Measurements from ENCODE around the gene HELZ2. TPM values are rescaled to one million over a fixed set of nuclear protein-coding genes. Genes with fewer than 3 reads are reported as not detected.
A peak's percentile ranks its signal among the peaks of the same experiment; 100 is the strongest.

HELZ2 gene
- total and polyA plus RNA-seq, 4 experiments from 2014 or later: 2.0 to 45.4 (median 23.0) TPM

GRCh38 chr20:63577317-63577894 lies 3.4 kb upstream of the HELZ2 start:
- ChIA-PET CTCF (ENCODE audit: partially characterized antibody) (interaction anchor here (1.0 to 1.5 kb wide), 4 partner anchors 26 to 65 kb away, joined by 3 to 5 read pairs (median 3); no protein-coding TSS in a partner anchor), POLR2A (ENCODE audit: partially characterized antibody) (no interaction called here)
- Mint-ChIP-seq H3K4me3 (no peak overlapping the region), H3K27ac (no peak overlapping the region), H3K36me3 (no peaks in the 10 kb centered on the region), H3K4me1 (peaks cover 1 to 13% (median 6%) of the 10 kb centered on the region in 4 donors), H3K27me3 (no peaks in the 10 kb centered on the region), H3K9me3 (no peaks in the 10 kb centered on the region)
- no peak overlapping the region for H3K27ac ChIP-seq (ENCODE audit: low read depth, low read length)
- H3K36me3 ChIP-seq (ENCODE audit: insufficient read depth, low read length): no peaks in the 10 kb centered on the region
- H3K27me3 ChIP-seq (ENCODE audit: insufficient read depth, low read length): no peaks in the 10 kb centered on the region
- H3K9me3 ChIP-seq (ENCODE audit: control insufficient read depth in 1 of 2, low read length in 2 of 2): no peaks in the 10 kb centered on the region
- peaks cover 21% of the 10 kb centered on the region for H3K4me1 ChIP-seq (ENCODE audit: insufficient read depth, low read length)
- DNase-seq: no peak
- no peak overlapping the region for H3K4me3 ChIP-seq (ENCODE audit: low read length in 2 of 2)
- intact Hi-C loops (cut with micrococcal nuclease): no loop called here

- CTCF ChIA-PET (ENCODE audit: partially characterized antibody): interaction anchor here (1.4 kb wide), 1 partner anchor 65 kb away, joined by 3 read pairs; no protein-coding TSS in a partner anchor
- DNase-seq: no peak
- H3K36me3 Mint-ChIP-seq: no peaks in the 10 kb centered on the region
- Histone ChIP-seq H3K4me1 (ENCODE audit: insufficient read depth, low read length) (peaks cover 21% of the 10 kb centered on the region), H3K4me3 (ENCODE audit: low read length in 2 of 2) (no peak overlapping the region), H3K27ac (ENCODE audit: low read depth, low read length) (no peak overlapping the region), H3K27me3 (ENCODE audit: insufficient read depth, low read length) (no peaks in the 10 kb centered on the region), H3K36me3 (ENCODE audit: insufficient read depth, low read length) (peaks cover 5% of the 10 kb centered on the region), H3K9me3 (ENCODE audit: control insufficient read depth in 1 of 2, low read length in 2 of 2) (no peaks in the 10 kb centered on the region)
- intact Hi-C loops (cut with micrococcal nuclease): no loop called here
- no peaks in the 10 kb centered on the region for H3K27me3 Mint-ChIP-seq
- peaks cover 1 to 13% (median 6%) of the 10 kb centered on the region in 4 donors for H3K4me1 Mint-ChIP-seq
- POLR2A ChIA-PET (ENCODE audit: partially characterized antibody): interaction anchor here (0.6 kb wide), 1 partner anchor 474 kb away, joined by 3 read pairs; no protein-coding TSS in a partner anchor
- H3K4me3 Mint-ChIP-seq: peak overlapping the region in 4 of 8 donors; percentile 46 to 70 (median 58)
- H3K9me3 Mint-ChIP-seq: no peaks in the 10 kb centered on the region
- H3K27ac Mint-ChIP-seq: peak overlapping the region in 3 of 7 donors; percentile 12 to 54 (median 25)
These were observed 2.3 kb upstream of the HELZ2 start for GRCh38 chr20:63576311-63576710.

- peak overlapping the region in 1 of 2 donors; percentile 47 for H3K4me3 ChIP-seq (ENCODE audit: low read length in 2 of 2)
- intact Hi-C loops (cut with micrococcal nuclease): loop anchor here (1.0 kb wide), 1 partner anchor 22 kb away; no protein-coding TSS in a partner anchor
- no peaks in the 10 kb centered on the region for H3K36me3 Mint-ChIP-seq
- peak overlapping the region in 1 of 7 donors; percentile 25 for H3K27ac Mint-ChIP-seq
- ChIA-PET CTCF (ENCODE audit: partially characterized antibody) (interaction anchor here (2.6 kb wide), 1 partner anchor 37 kb away, joined by 10 read pairs; the partner anchor contains the start of gene PTK6), POLR2A (ENCODE audit: partially characterized antibody) (interaction anchor here (0.9 to 2.4 kb wide), 6 partner anchors 55 to 177 kb away, joined by 3 to 8 read pairs (median 4); partner anchors contain the start of gene PPDPF)
- H3K4me3 Mint-ChIP-seq: peak overlapping the region; percentile 31 to 82 (median 70)
- peaks cover 5% of the 10 kb centered on the region for H3K36me3 ChIP-seq (ENCODE audit: insufficient read depth, low read length)
- no peaks in the 10 kb centered on the region for H3K27me3 ChIP-seq (ENCODE audit: insufficient read depth, low read length)
- no peak overlapping the region for H3K27ac ChIP-seq (ENCODE audit: low read depth, low read length)
- peak in 1 of 5 donors; percentile 31 for DNase-seq
- H3K4me1 Mint-ChIP-seq: peaks cover 0 to 4% (median under 1%) of the 10 kb centered on the region in 4 donors
- H3K9me3 ChIP-seq (ENCODE audit: control insufficient read depth in 1 of 2, low read length in 2 of 2): no peaks in the 10 kb centered on the region
- H3K4me1 ChIP-seq (ENCODE audit: insufficient read depth, low read length): peaks cover 17% of the 10 kb centered on the region
- no peaks in the 10 kb centered on the region for H3K27me3 Mint-ChIP-seq
- no peaks in the 10 kb centered on the region for H3K9me3 Mint-ChIP-seq
These were observed 1.0 kb upstream of the HELZ2 start for GRCh38 chr20:63574829-63575743.

- peaks cover 30% of the 10 kb centered on the region for H3K4me1 ChIP-seq (ENCODE audit: insufficient read depth, low read length)
- Mint-ChIP-seq H3K36me3 (no peaks in the 10 kb centered on the region), H3K4me1 (peaks cover 3 to 12% (median 8%) of the 10 kb centered on the region in 4 donors), H3K9me3 (no peaks in the 10 kb centered on the region), H3K27ac (peak overlapping the region in 5 of 7 donors; percentile 48 to 81 (median 74)), H3K27me3 (no peaks in the 10 kb centered on the region), H3K4me3 (peak overlapping the region; percentile 75 to 88 (median 82))
- no peaks in the 10 kb centered on the region for H3K27me3 ChIP-seq (ENCODE audit: insufficient read depth, low read length)
- POLR2A ChIA-PET (ENCODE audit: partially characterized antibody): interaction anchor here (0.6 to 2.4 kb wide), 14 partner anchors 18 to 400 kb away, joined by 3 to 9 read pairs (median 4); partner anchors contain the start of genes ARFRP1, PPDPF, RTEL1 and SLC2A4RG
- H3K4me3 ChIP-seq (ENCODE audit: low read length in 2 of 2): peak overlapping the region; percentile 65 to 84
- H3K27ac ChIP-seq (ENCODE audit: low read depth, low read length): peak overlapping the region; percentile 70
- H3K36me3 ChIP-seq (ENCODE audit: insufficient read depth, low read length): peaks cover 5% of the 10 kb centered on the region
- CTCF ChIA-PET (ENCODE audit: partially characterized antibody): interaction anchor here (0.7 to 2.6 kb wide), 3 partner anchors 36 to 85 kb away, joined by 3 to 10 read pairs (median 3); partner anchors contain the start of genes PTK6 and RTEL1
- intact Hi-C loops (cut with micrococcal nuclease): loop anchor here (1.0 kb wide), 1 partner anchor 20 kb away; no protein-coding TSS in a partner anchor
- H3K9me3 ChIP-seq (ENCODE audit: control insufficient read depth in 1 of 2, low read length in 2 of 2): no peaks in the 10 kb centered on the region
- DNase-seq: peak in 1 of 5 donors; percentile 37
These were observed 350 bp downstream of the HELZ2 start for GRCh38 chr20:63573647-63574131.

- H3K27me3 ChIP-seq (ENCODE audit: insufficient read depth, low read length): no peaks in the 10 kb centered on the region
- ChIA-PET POLR2A (ENCODE audit: partially characterized antibody) (interaction anchor here (0.6 to 2.4 kb wide), 11 partner anchors 18 to 400 kb away, joined by 3 to 9 read pairs (median 4); partner anchors contain the start of genes GMEB2, PPDPF, RTEL1 and SLC2A4RG), CTCF (ENCODE audit: partially characterized antibody) (interaction anchor here (0.7 to 2.6 kb wide), 3 partner anchors 35 to 85 kb away, joined by 3 to 10 read pairs (median 3); partner anchors contain the start of genes PTK6 and RTEL1)
- peak overlapping the region; percentile 70 for H3K27ac ChIP-seq (ENCODE audit: low read depth, low read length)
- H3K27me3 Mint-ChIP-seq: no peaks in the 10 kb centered on the region
- peak overlapping the region; percentile 65 to 84 for H3K4me3 ChIP-seq (ENCODE audit: low read length in 2 of 2)
- peak overlapping the region; percentile 75 to 88 (median 81) for H3K4me3 Mint-ChIP-seq
- H3K9me3 Mint-ChIP-seq: no peaks in the 10 kb centered on the region
- peaks cover 5% of the 10 kb centered on the region for H3K36me3 ChIP-seq (ENCODE audit: insufficient read depth, low read length)
- peaks cover 6 to 19% (median 13%) of the 10 kb centered on the region in 4 donors for H3K4me1 Mint-ChIP-seq
- H3K4me1 ChIP-seq (ENCODE audit: insufficient read depth, low read length): peaks cover 37% of the 10 kb centered on the region
- DNase-seq: peak in 1 of 5 donors; percentile 27
- intact Hi-C loops (cut with micrococcal nuclease): no loop called here
- H3K36me3 Mint-ChIP-seq: no peaks in the 10 kb centered on the region
- H3K27ac Mint-ChIP-seq: peak overlapping the region in 5 of 7 donors; percentile 48 to 81 (median 60)
- H3K9me3 ChIP-seq (ENCODE audit: control insufficient read depth in 1 of 2, low read length in 2 of 2): no peaks in the 10 kb centered on the region
These were observed 1.0 kb downstream of the HELZ2 start for GRCh38 chr20:63572788-63573646.

Measured in CD4-positive, alpha-beta memory T cell (primary cell).